SU-DHL-6 (cell line): ENCODE data around the gene ACKR2.

Experiments used
- CTCF ChIP-seq: fragments of 200-600 bp; sonication (generic); IDR thresholded peaks from one replicate; pipeline ENCODE4 v1.5.1; 2017; ENCODE audit warnings: antibody characterized with exemption, mild to moderate bottlenecking, low read length, moderate library complexity; ENCODE audit not compliant: insufficient read depth, poor library complexity, severe bottlenecking
- EZH2phosphoT487 ChIP-seq: fragments of 200-600 bp; sonication (generic), shearing (Covaris generic); conservative IDR thresholded peaks from 2 replicates; pipeline ENCODE4 v1.6.1; 2018; ENCODE audit warnings: mild to moderate bottlenecking, antibody characterized with exemption, low read length, moderate library complexity, mixed read lengths

DNA sequence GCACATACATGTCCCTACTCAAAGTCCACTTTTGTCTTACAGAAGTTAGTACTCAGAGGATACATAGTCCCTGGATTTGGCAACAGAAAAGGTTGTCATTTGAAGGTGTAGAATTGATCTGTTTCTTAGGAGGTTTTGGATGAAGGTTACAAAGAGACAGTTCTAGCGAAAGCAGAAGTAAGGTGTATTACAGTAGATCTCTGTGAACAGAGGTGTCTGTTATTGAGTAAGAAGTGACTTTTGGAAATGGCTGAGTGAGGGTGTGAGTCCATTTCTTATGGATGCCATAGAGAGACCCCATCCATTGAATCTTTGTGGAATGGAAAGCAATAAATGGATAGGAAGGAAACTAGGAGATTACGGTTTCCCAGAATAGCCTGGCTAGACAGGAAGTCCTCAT lies 102.3 kb downstream of the ACKR2 start:
- TF ChIP-seq CTCF, result no peak
- TF ChIP-seq EZH2phosphoT487, result no peak
